PC-9 (cell line): ENCODE results near the gene LSM14A.

Source experiments
- EZH2 ChIP-seq: fragments of 200-600 bp; sonication (generic); IDR thresholded peaks from 2 replicates; pipeline ENCODE4 v1.8.0; 2017; ENCODE audit warnings: antibody characterized with exemption, low read depth
- TF ChIP-seq, protein P1 (sequence below): fragments of 200-600 bp; sonication (generic); conservative IDR thresholded peaks from 2 replicates; pipeline ENCODE4 v1.6.1; 2017; ENCODE audit warnings: mixed run types, antibody characterized with exemption, mild to moderate bottlenecking, moderate library complexity

DNA sequence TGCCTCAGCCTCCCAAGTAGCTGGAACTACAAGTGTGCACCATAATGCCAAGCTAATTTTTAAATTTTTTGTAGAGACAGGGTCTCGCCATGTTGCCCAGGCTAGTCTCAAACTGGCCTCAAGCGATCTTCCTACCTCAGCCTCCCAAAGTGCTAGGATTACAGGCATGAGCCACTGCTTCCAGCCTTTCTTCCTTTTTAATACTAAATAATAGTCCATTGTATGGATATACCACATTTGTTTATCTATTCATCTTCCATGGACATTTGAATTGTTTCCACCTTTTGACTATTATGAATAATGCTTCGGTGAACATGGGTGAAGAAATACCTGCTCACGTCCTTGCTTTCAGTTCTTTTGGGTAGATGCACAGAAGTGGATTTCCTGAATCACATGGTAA, 106.5 kb downstream of the LSM14A start:
- TF ChIP-seq, protein P1, sequence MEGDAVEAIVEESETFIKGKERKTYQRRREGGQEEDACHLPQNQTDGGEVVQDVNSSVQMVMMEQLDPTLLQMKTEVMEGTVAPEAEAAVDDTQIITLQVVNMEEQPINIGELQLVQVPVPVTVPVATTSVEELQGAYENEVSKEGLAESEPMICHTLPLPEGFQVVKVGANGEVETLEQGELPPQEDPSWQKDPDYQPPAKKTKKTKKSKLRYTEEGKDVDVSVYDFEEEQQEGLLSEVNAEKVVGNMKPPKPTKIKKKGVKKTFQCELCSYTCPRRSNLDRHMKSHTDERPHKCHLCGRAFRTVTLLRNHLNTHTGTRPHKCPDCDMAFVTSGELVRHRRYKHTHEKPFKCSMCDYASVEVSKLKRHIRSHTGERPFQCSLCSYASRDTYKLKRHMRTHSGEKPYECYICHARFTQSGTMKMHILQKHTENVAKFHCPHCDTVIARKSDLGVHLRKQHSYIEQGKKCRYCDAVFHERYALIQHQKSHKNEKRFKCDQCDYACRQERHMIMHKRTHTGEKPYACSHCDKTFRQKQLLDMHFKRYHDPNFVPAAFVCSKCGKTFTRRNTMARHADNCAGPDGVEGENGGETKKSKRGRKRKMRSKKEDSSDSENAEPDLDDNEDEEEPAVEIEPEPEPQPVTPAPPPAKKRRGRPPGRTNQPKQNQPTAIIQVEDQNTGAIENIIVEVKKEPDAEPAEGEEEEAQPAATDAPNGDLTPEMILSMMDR, result no peak
- TF ChIP-seq EZH2, result no peak
